GM19025 (cell line): ENCODE measurements around the gene TLR2.

Experiments used
- ATAC-seq: cut with Tn5 transposase; IDR thresholded peaks from one replicate; pipeline ENCODE4 v1.9.1; 2021; ENCODE audit warnings: mild to moderate bottlenecking, low read depth, moderate library complexity; ENCODE audit not compliant: unreplicated experiment

TLR2 gene

DNA sequence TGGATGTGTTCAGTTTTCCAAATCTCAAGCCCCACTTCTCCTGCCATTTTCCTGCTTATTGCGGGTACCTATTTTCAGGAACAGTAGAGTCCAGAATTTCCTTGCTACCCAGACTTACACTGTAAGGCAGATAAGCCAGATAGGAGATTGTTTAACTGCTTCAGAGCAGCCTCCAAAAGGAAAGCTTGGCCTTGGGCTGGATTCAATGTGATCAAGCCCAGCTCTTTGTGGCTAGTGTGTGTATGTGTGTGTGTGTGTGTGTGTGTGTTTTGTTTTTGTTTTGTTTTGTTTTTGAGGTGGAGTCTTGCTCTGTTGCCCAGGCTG lies 41.7 kb downstream of the TLR2 start:
- ATAC-seq, result no peak

DNA sequence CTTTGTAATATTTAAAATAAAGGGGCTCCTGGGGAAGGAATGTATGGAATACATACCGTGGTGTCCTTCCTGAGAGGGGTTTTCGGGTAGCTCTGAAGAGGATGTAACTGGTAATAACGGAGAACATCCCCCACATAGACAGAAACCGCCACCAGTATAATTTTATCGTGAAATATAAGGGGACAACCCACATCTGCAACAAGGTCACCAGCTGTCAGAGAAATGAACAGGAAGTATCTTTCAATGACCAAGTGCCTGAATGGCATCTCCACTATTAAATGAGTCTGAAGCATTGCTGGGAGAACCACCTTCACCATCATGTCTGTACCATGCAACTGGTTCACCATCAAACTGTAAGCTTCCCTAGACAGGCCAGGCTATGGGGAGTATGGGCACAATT lies 44.1 kb downstream of the TLR2 start:
- ATAC-seq, result no peak

GRCh38 chr4:153728660-153729059 lies 44.6 kb downstream of the TLR2 start:
- ATAC-seq, result peak; percentile 50

GRCh38 chr4:153729895-153730294 lies 45.8 kb downstream of the TLR2 start:
- ATAC-seq, result no peak

GRCh38 chr4:153731239-153731638 lies 47.2 kb downstream of the TLR2 start:
- ATAC-seq, result no peak

GRCh38 chr4:153733751-153734448 lies 49.8 kb downstream of the TLR2 start:
- no peak for ATAC-seq

- ATAC-seq, result no peak
Observed at GRCh38 chr4:153735906-153736461, 51.9 kb downstream of the TLR2 start.

DNA sequence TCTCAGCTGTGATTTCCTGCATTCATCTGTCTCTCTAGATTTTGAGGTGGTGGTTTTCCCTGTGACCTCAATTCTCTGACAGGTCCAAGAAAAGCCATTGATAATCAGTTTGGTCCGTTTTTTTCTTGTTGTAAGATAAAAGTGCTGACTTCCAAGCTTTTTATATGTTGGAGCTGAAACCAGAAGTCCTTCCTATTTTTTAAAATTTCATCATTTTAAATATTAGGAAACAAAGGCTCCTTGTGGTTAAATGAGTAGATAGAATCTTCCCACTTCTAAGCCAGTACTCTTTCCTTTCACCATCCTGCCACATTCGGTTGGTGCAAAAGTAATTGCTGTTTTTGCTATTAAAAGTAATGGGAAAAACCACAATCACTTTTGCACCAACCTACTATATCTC lies 57.5 kb downstream of the TLR2 start:
- ATAC-seq, result no peak

GRCh38 chr4:153745651-153746050 lies 61.6 kb downstream of the TLR2 start:
- ATAC-seq, result no peak

GRCh38 chr4:153747406-153747955 lies 63.4 kb downstream of the TLR2 start:
- no peak for ATAC-seq

DNA sequence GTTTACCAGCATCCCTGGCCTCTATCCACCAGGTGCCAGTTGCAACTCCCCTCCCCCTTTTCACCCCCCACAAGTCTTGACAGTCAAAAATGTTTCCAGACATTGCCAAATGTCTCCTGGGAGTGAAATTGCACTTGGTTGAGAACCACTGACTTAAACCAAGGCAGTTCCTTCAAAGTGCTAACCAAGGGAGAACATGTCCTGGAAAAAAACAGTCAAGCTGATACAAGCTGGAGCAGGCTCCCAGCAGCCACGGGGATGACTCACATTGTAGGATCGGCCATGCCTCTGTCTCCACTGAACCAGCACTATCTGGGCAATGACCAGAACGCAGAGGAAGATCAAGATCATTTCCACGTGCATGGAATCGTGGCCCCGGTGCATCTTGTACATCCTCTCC lies 64.3 kb downstream of the TLR2 start:
- ATAC-seq, result no peak

DNA sequence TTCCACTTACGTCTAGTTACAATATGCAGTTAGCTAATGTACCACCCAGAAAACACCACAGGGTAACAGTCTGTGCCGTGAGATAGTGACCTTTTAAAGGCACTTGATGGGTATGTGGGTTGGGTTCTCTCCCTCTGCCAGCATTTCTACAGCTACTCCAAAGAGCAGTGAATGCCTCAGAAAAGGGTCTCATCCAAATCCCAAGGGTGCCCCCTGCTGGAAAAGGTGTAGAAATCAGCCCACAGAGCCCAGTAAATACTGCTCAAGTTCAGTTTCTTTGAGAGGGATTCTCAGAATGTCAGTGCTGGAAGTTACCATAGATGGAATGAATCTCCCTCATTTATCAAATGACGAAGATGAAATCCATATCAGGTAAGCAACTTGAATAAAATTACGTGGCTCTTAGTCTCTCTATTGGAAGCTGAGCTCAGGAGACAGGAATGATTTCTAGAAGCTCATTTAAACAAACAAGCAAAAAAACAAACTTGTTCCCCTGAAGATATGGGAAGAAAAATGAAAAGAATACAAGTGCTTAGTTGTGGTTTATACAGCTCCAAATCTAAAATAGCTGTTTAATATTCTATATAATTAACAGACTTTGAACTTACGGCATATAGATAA lies 66.2 kb downstream of the TLR2 start:
- no peak for ATAC-seq

DNA sequence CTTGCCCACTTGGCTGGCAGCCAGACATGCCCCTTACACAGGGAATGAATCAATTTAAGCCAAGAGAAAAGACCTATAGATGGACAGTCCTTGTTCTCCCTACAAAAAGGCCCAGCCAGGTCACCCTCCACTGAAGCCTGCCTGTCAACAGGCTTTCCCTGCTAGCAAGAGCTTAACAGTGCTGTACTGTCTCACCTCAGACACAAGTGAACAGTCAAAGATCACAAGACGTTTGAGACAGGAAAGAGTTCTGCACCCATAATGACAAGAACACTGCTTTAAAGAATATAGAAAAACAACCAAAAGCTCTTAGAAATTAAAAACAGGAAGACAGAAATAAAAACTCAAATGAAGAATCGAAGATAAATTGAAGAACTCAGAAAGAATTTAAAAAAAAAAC lies 71.1 kb downstream of the TLR2 start:
- ATAC-seq, result no peak
